Ishikawa (cell line): ENCODE measurements around the gene LIMCH1.

ENCODE experiments used
- CEBPB ChIP-seq: IDR thresholded peaks from 2 replicates; pipeline ENCODE4 v1.6.1; 2012
- CREB1 ChIP-seq: IDR thresholded peaks from 2 replicates; pipeline ENCODE4 v1.6.1; 2012; ENCODE audit warnings: low read depth
- EGR1 ChIP-seq: IDR thresholded peaks from 2 replicates; pipeline ENCODE4 v1.6.1; 2012
- EP300 ChIP-seq: IDR thresholded peaks from 2 replicates; pipeline ENCODE4 v1.6.1; 2012; ENCODE audit warnings: borderline replicate concordance
- FOXM1 ChIP-seq: IDR thresholded peaks from 2 replicates; pipeline ENCODE4 v1.6.1; 2012; ENCODE audit warnings: low read depth, borderline replicate concordance
- NFIC ChIP-seq: IDR thresholded peaks from 2 replicates; pipeline ENCODE4 v1.6.1; 2012
- RAD21 ChIP-seq: IDR thresholded peaks from 2 replicates; pipeline ENCODE4 v1.6.1; 2012; ENCODE audit warnings: low read depth
- TAF1 ChIP-seq: IDR thresholded peaks from 2 replicates; pipeline ENCODE4 v1.6.1; 2012; ENCODE audit warnings: low read depth, mild to moderate bottlenecking
- TCF12 ChIP-seq: IDR thresholded peaks from 2 replicates; pipeline ENCODE4 v1.6.1; 2012; ENCODE audit warnings: low read depth
- TEAD4 ChIP-seq: IDR thresholded peaks from 2 replicates; pipeline ENCODE4 v1.6.1; 2012
- YY1 ChIP-seq: IDR thresholded peaks from 2 replicates; pipeline ENCODE4 v1.6.1; 2012; ENCODE audit warnings: low read depth
- ZBTB7A ChIP-seq: IDR thresholded peaks from 2 replicates; pipeline ENCODE4 v1.6.1; 2012; ENCODE audit warnings: low read depth
- TF ChIP-seq, protein P1 (sequence below): IDR thresholded peaks from 2 replicates; pipeline ENCODE4 v1.6.1; 2012
- TF ChIP-seq, protein P2 (sequence below): IDR thresholded peaks from 2 replicates; pipeline ENCODE4 v1.6.1; 2012; ENCODE audit warnings: low read depth, mild to moderate bottlenecking
- TF ChIP-seq, protein P3 (sequence below): IDR thresholded peaks from 2 replicates; pipeline ENCODE4 v1.6.1; 2012

LIMCH1 gene

DNA sequence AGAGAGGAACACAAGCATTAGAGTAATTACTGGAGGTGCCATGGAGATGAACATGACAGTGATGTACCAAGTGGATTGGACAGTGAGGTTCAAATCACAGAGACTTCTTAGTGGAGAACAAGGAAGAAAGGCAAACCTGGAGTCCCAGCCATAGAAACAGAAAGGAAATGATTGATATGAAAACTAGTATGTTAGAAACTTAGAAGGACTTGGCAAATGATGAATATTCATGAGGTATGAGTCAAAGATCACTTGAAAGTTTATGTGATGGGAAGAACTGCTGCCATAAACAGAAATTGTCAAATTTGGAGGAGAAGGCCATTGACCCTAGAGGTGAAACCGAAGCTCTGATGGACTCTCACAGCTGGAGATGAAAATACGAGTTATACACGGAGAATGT lies 122.4 kb downstream of the LIMCH1 start:
- TF ChIP-seq CEBPB: no peak
- TF ChIP-seq EGR1: no peak
- TF ChIP-seq, protein P1, sequence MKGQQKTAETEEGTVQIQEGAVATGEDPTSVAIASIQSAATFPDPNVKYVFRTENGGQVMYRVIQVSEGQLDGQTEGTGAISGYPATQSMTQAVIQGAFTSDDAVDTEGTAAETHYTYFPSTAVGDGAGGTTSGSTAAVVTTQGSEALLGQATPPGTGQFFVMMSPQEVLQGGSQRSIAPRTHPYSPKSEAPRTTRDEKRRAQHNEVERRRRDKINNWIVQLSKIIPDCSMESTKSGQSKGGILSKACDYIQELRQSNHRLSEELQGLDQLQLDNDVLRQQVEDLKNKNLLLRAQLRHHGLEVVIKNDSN: no peak
- TF ChIP-seq TCF12: no peak
- TF ChIP-seq TEAD4: no peak
- TF ChIP-seq, protein P2, sequence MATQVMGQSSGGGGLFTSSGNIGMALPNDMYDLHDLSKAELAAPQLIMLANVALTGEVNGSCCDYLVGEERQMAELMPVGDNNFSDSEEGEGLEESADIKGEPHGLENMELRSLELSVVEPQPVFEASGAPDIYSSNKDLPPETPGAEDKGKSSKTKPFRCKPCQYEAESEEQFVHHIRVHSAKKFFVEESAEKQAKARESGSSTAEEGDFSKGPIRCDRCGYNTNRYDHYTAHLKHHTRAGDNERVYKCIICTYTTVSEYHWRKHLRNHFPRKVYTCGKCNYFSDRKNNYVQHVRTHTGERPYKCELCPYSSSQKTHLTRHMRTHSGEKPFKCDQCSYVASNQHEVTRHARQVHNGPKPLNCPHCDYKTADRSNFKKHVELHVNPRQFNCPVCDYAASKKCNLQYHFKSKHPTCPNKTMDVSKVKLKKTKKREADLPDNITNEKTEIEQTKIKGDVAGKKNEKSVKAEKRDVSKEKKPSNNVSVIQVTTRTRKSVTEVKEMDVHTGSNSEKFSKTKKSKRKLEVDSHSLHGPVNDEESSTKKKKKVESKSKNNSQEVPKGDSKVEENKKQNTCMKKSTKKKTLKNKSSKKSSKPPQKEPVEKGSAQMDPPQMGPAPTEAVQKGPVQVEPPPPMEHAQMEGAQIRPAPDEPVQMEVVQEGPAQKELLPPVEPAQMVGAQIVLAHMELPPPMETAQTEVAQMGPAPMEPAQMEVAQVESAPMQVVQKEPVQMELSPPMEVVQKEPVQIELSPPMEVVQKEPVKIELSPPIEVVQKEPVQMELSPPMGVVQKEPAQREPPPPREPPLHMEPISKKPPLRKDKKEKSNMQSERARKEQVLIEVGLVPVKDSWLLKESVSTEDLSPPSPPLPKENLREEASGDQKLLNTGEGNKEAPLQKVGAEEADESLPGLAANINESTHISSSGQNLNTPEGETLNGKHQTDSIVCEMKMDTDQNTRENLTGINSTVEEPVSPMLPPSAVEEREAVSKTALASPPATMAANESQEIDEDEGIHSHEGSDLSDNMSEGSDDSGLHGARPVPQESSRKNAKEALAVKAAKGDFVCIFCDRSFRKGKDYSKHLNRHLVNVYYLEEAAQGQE: no peak
- no peak for TF ChIP-seq ZBTB7A
- TF ChIP-seq YY1: no peak
- no peak for TF ChIP-seq TAF1
- TF ChIP-seq, protein P3, sequence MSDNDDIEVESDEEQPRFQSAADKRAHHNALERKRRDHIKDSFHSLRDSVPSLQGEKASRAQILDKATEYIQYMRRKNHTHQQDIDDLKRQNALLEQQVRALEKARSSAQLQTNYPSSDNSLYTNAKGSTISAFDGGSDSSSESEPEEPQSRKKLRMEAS: no peak
- TF ChIP-seq NFIC: no peak
- no peak for TF ChIP-seq FOXM1
- TF ChIP-seq CREB1: no peak
- no peak for TF ChIP-seq RAD21
- TF ChIP-seq EP300: no peak

DNA sequence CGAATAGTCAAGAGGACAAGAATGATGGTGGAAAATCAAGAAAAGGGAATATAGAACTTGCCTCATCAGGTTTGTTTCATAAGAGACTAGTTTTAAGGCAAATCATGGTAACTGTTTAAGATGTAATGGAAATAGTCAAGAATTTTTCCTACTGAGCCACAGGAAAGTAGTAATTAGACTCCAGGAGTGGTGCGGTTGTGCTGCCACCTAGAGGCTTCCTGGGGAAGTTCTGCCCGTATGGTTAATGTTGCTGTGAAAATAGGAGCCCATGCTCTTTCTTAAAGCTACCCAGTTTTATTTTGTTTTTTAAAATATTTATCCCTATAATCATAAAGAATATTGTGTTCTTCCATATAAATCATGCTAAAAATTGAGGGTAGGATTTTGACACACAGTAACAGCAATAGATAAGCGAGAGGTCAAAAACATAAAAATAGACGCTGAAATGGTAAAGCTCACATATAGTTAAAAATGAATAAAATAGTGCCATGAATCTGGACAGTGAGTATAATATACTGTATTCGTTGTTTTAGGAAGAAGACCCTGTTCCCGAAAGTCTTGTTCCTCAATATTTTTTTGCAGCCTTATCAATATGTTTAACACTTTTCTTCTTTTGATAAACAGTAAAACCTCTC lies 123.6 kb downstream of the LIMCH1 start:
- TF ChIP-seq EP300 (no peak), RAD21 (peak; percentile 96), YY1 (no peak), TCF12 (no peak)
- TF ChIP-seq, protein P3: no peak

DNA sequence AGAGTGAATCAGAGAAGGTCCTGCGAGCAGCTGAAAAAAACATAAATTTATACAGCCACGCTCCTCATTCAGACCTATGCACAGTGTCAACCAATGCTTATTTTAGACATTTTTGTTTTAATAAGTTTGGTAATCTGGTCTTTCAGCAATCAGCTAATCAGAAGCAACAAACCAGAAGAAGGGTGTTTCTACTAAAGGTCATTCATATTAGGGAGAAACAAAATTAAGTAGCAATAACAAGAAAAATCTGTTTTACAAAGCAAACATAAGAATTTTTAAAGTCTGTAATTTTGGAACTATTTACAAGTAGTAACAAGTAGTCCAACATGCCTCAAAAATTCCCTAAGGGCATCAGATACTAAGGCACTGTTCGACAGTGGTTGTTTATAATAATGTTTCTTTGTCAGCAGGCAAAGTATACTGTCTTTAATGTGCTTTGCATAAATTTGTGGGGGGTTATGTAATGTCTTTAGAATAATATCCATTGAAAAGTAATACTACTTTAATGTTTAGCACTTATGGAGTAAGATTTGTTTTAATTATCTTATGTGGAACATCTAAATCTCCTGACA lies 127.8 kb downstream of the LIMCH1 start:
- TF ChIP-seq EGR1 (no peak), TEAD4 (no peak), YY1 (no peak), CEBPB (no peak), EP300 (no peak)
- TF ChIP-seq, protein P3: no peak

DNA sequence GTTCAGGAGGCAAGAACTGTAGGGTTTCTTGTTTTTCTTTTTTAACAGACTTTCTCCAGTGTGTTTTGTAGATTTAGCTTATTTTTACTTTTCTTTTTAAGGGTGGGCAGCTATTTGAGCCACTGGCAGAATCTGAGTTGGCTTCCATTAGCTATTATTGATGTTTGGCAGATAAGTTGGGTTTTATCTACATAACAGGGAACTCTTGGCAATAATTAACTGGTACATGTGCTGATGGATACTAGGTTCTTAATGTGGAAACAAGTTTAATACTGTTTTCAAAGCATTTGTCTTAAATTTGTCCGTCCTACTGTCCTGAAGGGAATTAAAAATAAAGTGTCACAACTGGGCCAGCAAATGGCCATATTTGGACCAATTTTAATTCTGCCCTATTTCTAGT lies 130.1 kb downstream of the LIMCH1 start:
- TF ChIP-seq EGR1: no peak
- no peak for TF ChIP-seq RAD21

DNA sequence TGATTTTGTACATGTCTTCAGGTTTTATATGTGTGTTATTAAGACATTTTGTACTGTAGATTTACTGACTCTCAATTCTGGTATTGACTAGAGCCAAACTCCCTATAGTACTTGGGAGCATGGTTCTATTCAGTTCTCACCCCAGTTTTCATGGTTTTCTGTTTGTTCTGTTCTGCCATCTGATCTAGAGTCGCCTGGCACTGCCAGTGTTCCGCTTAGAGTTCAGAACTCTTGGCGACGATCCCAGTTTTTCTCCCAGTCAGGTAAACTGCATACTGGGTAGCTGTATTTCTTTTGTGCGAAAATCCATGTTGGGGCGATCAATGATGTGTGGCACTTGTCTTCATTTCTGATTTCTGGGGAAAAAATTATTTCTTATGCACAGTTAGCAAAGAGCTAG lies 132.6 kb downstream of the LIMCH1 start:
- TF ChIP-seq, protein P3: no peak
- TF ChIP-seq ZBTB7A (no peak), RAD21 (no peak), TEAD4 (no peak), YY1 (no peak), NFIC (no peak), CREB1 (no peak), FOXM1 (no peak), CEBPB (no peak), EP300 (no peak), TAF1 (no peak), EGR1 (no peak), TCF12 (no peak)
- TF ChIP-seq, protein P2: no peak
- TF ChIP-seq, protein P1: no peak

DNA sequence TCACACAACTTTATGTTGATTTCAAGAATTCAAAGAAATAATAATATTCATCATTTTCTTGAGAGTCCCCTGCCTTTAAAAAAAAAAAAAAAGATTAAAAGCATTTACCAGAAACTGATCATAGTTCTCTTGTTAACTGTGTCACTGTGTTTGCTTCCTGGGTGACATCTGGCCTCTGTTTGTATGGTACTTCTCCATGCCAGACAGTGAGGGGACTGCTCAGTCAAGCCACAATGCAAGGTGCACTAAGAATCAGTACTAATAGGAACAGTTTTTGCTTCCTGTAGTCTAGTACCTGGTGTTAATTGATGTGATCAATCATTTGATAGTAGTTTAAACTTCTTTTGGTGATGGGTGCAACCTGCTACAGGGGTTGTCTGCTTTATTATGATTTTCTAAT lies 133.0 kb downstream of the LIMCH1 start:
- no peak for TF ChIP-seq CEBPB
- no peak for TF ChIP-seq CREB1
- TF ChIP-seq TEAD4: no peak
- no peak for TF ChIP-seq YY1
- no peak for TF ChIP-seq EGR1
- TF ChIP-seq EP300: no peak
- TF ChIP-seq, protein P2: no peak
- TF ChIP-seq TAF1: no peak
- no peak for TF ChIP-seq FOXM1
